ENCODE results near the gene TAS2R19. TPM values are rescaled to one million over a fixed set of nuclear protein-coding genes. Genes with fewer than 3 reads are reported as not detected.

TAS2R19 gene
- total and polyA plus RNA-seq, 9 donors: 0.45 to 8.2 (median 3.3) TPM

- no peaks in the 10 kb centered on the region for H3K27me3 ChIP-seq
- no peaks in the 10 kb centered on the region for H3K36me3 ChIP-seq
- H3K27ac ChIP-seq: no peak within 1 kb of the TSS
- H3K9me3 ChIP-seq: no peaks in the 10 kb centered on the region
- intact Hi-C loops (cut with DNase I): no loop called here
- no peak for DNase-seq
- H3K4me1 ChIP-seq (ENCODE audit: insufficient read depth): no peaks in the 10 kb centered on the region
- TF ChIP-seq CTCF (IDR thresholded peaks at IDR 0.05) (no peak), POLR2A (IDR thresholded peaks at IDR 0.05) (no peak), EP300 (IDR thresholded peaks at IDR 0.05) (no peak)
- no peak within 1 kb of the TSS for H3K4me3 ChIP-seq
These were observed 24.2 kb downstream of the TAS2R19 start, which contains the start of gene TAS2R20 for GRCh38 chr12:10998204-10998603. TSS of gene TAS2R20 (minus strand) at chr12:10998304. CDS start at chr12:10997875, 429 bp downstream.

- Histone ChIP-seq H3K4me3 (no peak overlapping the region), H3K36me3 (no peaks in the 10 kb centered on the region), H3K27ac (no peak overlapping the region), H3K27me3 (no peaks in the 10 kb centered on the region), H3K9me3 (no peaks in the 10 kb centered on the region), H3K4me1 (ENCODE audit: insufficient read depth) (no peaks in the 10 kb centered on the region)
- intact Hi-C loops (cut with DNase I): no loop called here
- no peak for DNase-seq
- TF ChIP-seq POLR2A (IDR thresholded peaks at IDR 0.05) (no peak), CTCF (IDR thresholded peaks at IDR 0.05) (no peak), EP300 (IDR thresholded peaks at IDR 0.05) (no peak)
- WGBS, 3 donors: 95 to 97% (median 96%) methylated on average over 3 of the region's 3 CpGs
These were observed 28.1 kb downstream of the TAS2R19 start for GRCh38 chr12:10994307-10994706.

GRCh38 chr12:10989107-10989506, 33.3 kb downstream of the TAS2R19 start:
- intact Hi-C loops (cut with DNase I): no loop called here
- Histone ChIP-seq H3K4me1 (ENCODE audit: insufficient read depth) (no peaks in the 10 kb centered on the region), H3K27me3 (no peaks in the 10 kb centered on the region), H3K9me3 (no peaks in the 10 kb centered on the region), H3K36me3 (no peaks in the 10 kb centered on the region), H3K27ac (no peak overlapping the region), H3K4me3 (no peak overlapping the region)
- no peak for TF ChIP-seq POLR2A (IDR thresholded peaks at IDR 0.05)
- TF ChIP-seq EP300 (IDR thresholded peaks at IDR 0.05): no peak
- no peak for TF ChIP-seq CTCF (IDR thresholded peaks at IDR 0.05)
- WGBS, 3 donors: 89 to 96% (median 94%) methylated on average over 2 of the region's 2 CpGs
- no peak for DNase-seq

GRCh38 chr12:10986812-10987211, 35.6 kb downstream of the TAS2R19 start, which contains the start of gene TAS2R50:
TSS of gene TAS2R50 (minus strand) at chr12:10986912. CDS start at chr12:10986860, 52 bp downstream.
- no peaks in the 10 kb centered on the region for H3K4me1 ChIP-seq (ENCODE audit: insufficient read depth)
- intact Hi-C loops (cut with DNase I): no loop called here
- TF ChIP-seq POLR2A (IDR thresholded peaks at IDR 0.05) (no peak), CTCF (IDR thresholded peaks at IDR 0.05) (no peak), EP300 (IDR thresholded peaks at IDR 0.05) (no peak)
- no peaks in the 10 kb centered on the region for H3K36me3 ChIP-seq
- no peaks in the 10 kb centered on the region for H3K9me3 ChIP-seq
- DNase-seq: no peak
- H3K4me3 ChIP-seq: no peak within 1 kb of the TSS
- H3K27me3 ChIP-seq: no peaks in the 10 kb centered on the region
- H3K27ac ChIP-seq: no peak within 1 kb of the TSS
- 44 to 48% (median 46%) methylated on average over 2 of the region's 2 CpGs for WGBS, 3 donors
